AML-193 (cell line): ENCODE data around the gene CDH23.
A peak's percentile ranks its signal among the peaks of the same experiment; 100 is the strongest.

Experiments used
- DNase-seq, 2 experiments: peaks; one replicate each; lab custom pipeline; 2025; lab: John Stamatoyannopoulos, UW

The CDH23 gene

DNA sequence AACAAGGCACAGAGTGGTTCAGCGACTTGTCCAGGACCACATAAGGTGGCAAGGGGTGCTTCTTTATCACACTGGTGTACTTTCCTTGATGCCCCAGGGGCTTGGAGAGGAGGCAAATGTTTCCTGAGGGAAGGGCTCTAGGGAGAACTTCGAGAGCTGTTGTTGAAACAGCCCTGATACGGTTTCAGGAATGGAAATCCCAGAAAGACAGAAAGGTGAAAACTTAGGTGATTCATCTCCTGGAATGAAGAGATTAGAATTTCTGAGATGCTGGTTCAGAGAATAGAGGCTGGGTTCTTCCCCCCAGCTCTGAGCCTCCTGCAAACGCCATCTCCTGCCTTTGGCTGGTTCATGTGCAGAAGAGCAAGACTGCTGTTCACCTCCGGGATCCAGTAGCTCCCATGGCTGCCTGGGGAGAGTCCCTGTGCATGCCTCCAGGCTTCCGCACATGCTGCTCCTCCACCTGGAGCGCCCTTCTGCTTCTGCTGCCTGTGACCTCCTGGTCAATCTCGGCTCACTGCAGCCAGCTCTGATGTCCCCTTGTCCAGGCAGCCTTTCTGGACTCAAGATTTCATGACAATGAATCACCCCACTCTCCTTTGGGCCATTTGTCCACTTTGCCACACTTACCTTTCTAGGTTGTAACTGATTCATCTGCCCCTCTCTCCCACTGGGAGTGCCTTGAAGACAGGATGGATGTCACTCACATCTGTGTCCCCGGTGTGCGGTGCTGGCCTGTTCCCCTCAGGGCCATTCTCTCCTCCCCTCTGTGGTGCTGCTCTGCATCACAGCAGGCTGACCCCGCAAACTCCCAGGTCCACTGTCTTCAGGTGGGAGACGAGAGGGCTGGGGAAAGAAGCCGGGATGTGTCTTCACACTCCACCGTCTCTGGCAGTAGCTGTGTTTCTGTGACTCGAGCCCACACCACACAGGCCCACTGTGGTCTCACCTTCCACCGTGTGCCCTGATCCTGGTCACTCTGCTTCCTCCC is 3.6 kb upstream of the CDH23 start:
- DNase-seq, result no peak

DNA sequence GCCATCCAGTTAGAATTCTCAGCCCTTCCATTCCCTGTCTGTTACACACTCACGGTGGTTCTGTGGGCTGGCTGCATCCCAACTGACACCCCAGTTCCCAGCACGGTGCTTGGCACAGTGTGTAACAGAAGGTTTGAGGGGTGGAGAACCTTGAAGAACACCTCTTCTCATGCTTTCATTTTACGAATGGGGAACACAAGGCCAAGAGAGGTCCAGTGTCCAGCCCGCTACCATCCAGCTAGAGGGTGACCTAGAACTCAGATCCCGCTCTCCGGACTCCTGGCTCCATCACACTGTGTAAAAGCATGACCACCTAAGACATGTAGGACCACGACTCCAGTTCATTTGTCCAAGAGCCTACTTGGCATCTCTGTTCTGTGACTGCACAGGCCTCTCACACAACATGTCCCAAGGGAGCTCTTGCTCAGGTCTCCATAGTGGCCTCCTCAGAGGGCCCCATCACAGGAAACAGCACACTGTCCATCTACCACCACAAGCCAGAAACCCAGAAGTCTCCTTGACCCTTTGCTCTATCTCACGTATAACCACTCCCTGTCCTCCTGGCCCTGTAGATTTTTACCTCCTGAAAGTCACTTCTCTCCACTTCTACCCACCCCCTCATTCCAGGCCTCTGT is 2.8 kb upstream of the CDH23 start:
- no peak for DNase-seq

- DNase-seq, result no peak
Measured at GRCh38 chr10:71394926-71395562, 1.7 kb upstream of the CDH23 start.

GRCh38 chr10:71395621-71396020 is 1.1 kb upstream of the CDH23 start:
- no peak for DNase-seq

- DNase-seq, result peak in 1 of 2 experiments; percentile 26
Measured at GRCh38 chr10:71396084-71396710, 523 bp upstream of the CDH23 start.

GRCh38 chr10:71397296-71398212 is 834 bp downstream of the CDH23 start:
- no peak for DNase-seq

- no peak for DNase-seq
Measured at GRCh38 chr10:71398976-71399375, 2.3 kb downstream of the CDH23 start.

GRCh38 chr10:71399946-71400345 is 3.2 kb downstream of the CDH23 start:
- no peak for DNase-seq

GRCh38 chr10:71401056-71401455 is 4.3 kb downstream of the CDH23 start:
- no peak for DNase-seq

DNA sequence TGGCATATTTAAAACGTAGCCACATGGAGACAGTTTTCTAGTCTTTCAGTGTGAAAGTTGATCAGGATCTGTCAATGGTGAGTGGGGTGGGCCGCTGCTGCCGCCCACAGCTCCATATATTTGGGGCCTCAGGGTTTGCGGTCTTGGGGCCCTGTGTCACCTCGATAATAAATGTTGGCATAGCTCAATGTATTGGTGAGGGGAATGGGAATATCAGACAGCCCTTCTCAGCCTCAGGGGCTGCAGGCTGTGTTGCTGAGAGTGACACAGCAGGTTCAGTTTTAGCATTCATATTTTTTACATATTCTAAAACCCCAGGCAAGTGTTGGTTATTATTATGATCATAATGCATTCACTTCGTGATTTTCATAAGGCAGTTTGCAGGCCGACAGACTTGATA is 5.3 kb downstream of the CDH23 start:
- no peak for DNase-seq

- DNase-seq, result no peak
Measured at GRCh38 chr10:71404503-71405295, 8.0 kb downstream of the CDH23 start.

- DNase-seq, result no peak
Measured at GRCh38 chr10:71406878-71407277, 10.2 kb downstream of the CDH23 start.

GRCh38 chr10:71408436-71409225 is 11.9 kb downstream of the CDH23 start:
- no peak for DNase-seq

- no peak for DNase-seq
Measured at GRCh38 chr10:71409516-71410104, 12.9 kb downstream of the CDH23 start.

DNA sequence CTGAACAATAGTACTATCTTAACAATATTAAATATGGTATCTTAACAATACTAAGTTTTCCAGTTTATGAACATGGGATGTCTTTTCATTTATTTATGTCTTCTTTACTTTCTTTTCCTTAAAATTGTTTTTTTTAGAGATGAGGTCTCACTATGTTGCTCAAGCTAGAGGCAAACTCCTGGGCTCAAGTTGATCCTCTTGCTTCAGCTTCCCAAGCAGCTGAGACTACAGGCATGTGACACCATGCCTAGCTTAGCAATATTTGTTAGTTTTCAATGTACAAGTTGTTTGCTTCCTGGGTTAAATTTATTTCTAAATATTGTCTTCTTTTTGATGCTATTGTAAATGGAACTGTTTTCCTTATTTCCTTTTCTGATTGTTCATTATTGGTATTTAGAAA is 16.9 kb downstream of the CDH23 start:
- no peak for DNase-seq

- DNase-seq, result no peak
Measured at GRCh38 chr10:71414359-71414758, 17.6 kb downstream of the CDH23 start.

DNA sequence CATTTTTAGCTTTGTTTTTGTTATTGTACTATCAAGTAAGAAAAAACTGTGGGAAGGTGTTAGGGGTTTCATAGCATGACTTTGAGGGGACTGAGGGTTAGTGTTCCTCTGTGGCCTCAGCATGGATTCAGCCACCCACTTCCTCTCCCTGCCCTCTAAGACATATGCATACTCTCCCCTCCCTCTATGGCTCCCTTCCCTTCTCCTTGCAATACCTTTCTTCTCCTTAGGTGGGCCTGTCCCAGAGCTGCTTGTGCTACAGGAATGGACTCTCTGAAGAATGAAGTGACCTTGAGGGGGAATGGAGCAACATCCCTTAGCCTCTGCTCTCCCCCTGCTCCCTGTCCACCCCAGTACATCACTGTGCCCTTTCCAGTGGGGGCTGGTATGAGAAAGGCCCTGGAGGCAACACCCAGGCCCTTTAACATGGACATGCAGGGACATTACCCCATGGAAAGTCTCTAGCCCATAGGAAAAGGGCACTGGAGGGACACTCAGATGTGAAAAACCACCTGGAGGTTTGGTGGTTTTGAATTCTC is 22.4 kb downstream of the CDH23 start:
- DNase-seq, result no peak

GRCh38 chr10:71419750-71420149 is 23.0 kb downstream of the CDH23 start:
- no peak for DNase-seq

DNA sequence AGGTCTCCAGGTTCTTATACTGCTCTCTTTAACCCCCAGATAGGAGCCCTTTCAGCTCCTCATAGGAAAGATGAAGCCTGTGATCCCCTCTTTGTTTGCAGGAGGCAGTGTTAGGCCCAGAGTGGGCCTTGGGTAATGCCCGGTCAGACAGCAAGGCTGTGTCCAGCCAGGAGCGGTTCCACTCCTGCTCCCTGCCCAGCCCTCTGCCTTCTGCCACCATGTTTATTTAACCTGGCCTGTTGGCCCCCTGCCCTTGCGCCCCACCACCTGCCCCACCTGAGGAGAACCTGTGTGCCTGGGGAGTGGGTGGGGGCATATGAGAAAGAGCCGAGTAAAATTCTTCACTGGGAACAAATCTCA is 24.3 kb downstream of the CDH23 start:
- DNase-seq, result no peak
